HG03558 (cell line): ENCODE measurements around the gene BTBD9.
"Not testable (repeated sequence)": the region's sequence is repeated elsewhere in the genome, so short reads cannot be mapped to it uniquely, and the experiment has no call there.

ENCODE experiments used
- ATAC-seq: cut with Tn5 transposase; IDR thresholded peaks from one replicate; pipeline ENCODE4 v1.9.1; 2021; ENCODE audit warnings: moderate number of reproducible peaks; ENCODE audit not compliant: unreplicated experiment; ENCODE audit errors: extremely low read depth

The BTBD9 gene

GRCh38 chr6:38354905-38355304 is 284.8 kb downstream of the BTBD9 start:
- no peak for ATAC-seq

- no peak for ATAC-seq
Measured at GRCh38 chr6:38354037-38354381, 285.7 kb downstream of the BTBD9 start.

- ATAC-seq = no peak
Measured at GRCh38 chr6:38353310-38354036, 286.3 kb downstream of the BTBD9 start.

DNA sequence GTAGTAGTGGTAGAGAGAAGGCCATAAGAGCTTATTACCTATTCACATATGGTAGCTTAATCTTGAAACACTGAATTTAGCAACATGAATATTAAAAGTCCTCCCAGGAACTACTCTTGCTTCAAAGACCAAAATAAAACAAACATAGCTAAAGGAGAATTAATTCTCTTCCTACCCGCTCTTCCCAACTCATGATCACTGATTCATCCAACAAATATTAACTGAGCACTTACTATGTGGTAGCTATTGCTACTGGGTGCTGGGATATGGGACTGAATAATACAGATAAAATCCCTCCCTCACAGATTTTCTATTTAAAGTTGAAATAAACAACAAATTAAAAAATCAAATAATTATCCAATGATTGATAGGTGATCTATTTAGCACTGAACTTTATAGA is 287.1 kb downstream of the BTBD9 start:
- ATAC-seq = no peak

- no peak for ATAC-seq
Measured at GRCh38 chr6:38350942-38351341, 288.8 kb downstream of the BTBD9 start.

- no peak for ATAC-seq
Measured at GRCh38 chr6:38350220-38350619, 289.5 kb downstream of the BTBD9 start.

DNA sequence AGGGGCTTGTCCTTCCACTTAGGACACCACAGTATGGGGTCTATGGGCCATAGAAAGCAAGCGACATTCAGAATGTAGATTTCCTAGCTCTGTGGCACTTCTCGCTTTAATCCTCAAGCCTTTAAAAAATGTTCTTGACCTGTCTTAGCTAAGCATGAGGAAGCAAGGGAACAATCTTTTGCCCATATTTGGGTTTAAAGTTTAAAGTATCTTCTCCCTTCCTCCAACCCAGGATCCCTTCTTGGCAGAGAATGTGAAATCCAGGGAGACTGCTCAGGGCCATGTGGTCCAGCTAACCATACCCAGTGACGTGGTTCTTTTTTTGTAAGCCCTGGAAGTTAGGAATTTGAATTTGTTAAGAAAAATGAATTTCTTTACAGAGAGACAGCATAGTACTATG is 289.9 kb downstream of the BTBD9 start:
- no peak for ATAC-seq

- no peak for ATAC-seq
Measured at GRCh38 chr6:38349221-38349620, 290.5 kb downstream of the BTBD9 start.

GRCh38 chr6:38348371-38348770 is 291.4 kb downstream of the BTBD9 start:
- ATAC-seq = no peak

DNA sequence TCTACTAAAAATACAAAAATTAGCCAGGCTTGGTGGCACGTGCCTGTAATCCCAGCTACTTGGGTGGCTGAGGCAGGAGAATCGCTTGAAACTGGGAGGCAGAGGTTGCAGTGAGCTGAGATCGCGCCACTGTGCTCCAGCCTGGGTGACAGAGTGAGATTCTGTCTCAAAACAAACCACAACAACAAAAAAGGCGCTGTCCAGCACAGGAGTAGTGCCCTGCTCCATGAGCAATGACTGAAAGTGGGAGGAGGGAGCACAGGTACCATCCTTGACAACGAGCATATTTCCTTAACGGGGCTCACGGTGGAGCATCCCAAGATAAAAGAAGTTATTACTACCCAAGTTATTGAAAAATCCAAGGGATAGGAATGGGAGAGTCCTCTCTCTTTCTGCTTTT is 291.9 kb downstream of the BTBD9 start:
- ATAC-seq = not testable (repeated sequence)

DNA sequence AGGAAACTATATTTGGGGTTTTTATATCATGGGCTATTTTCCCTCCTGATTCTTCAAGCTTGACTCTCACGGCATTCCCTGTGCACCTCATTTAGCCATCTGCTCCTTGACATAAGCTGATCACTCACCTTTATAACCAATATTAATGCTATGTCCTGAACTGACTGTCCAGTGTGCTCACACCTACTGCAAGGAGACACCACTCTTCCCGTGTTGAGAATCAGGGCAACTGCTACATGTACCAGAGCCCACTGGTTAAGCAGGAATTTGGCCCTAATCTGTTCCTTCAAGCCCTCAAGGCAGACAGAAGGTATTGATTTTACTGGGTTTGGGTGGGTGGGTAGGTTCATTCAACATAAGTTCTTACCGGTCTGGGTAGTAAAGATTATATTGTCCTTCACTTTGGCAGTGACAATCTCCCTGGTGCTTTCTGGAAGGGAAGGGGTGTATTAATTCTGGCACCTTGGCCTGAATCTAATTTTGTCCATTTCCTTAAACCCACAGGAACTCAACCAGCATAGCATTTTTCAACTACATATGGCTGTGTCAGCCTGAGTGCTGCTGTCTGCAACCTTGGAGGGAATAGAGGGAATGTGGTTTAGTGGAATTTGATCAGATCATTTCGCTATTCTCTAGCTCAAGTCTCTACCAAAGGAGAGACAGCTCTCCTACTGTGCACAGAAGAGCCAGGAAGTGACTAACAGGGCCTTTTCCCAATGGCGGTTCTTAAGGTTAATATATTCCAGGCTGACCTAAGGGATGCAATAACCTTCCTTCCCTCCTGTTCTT is 293.2 kb downstream of the BTBD9 start:
- no peak for ATAC-seq

- no peak for ATAC-seq
Measured at GRCh38 chr6:38345586-38345985, 294.1 kb downstream of the BTBD9 start.

DNA sequence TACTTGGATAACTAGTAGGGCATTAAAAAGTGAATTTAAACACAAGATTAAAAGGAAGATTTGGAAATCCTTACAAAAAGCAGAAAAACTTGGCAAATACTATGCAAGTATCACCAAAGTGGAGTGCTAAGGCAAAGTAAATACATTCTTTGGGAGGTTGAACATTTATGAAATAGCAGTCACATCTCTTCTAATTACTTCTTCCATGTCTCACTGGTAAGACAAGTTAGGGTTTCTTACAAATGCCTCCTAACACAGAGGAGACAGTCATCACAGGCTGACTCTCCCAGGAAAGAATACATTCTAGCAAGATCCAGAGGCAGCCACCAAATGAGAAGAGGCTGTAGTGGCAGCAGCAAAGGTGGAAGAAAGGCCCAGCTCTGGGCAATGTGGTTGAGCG is 298.2 kb downstream of the BTBD9 start:
- no peak for ATAC-seq

DNA sequence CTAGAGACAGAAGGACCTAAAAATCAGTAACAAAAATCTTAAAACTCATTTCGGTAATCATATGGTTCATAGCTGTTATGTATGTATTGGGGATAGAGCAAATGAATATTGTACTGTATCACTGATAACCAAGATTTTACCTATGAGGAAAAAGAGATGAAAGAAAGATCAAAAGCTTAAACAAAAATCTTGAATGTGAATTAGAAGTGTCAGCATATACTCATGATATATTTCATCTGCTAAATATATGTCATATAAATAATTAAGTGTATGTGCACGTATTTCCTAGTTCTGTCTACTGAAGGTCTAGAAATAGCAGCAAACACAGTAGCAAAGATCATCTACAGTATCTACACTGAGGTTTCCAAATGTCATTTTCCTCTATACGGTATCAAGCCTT is 299.8 kb downstream of the BTBD9 start:
- no peak for ATAC-seq

- no peak for ATAC-seq
Measured at GRCh38 chr6:38337819-38338465, 301.8 kb downstream of the BTBD9 start.

DNA sequence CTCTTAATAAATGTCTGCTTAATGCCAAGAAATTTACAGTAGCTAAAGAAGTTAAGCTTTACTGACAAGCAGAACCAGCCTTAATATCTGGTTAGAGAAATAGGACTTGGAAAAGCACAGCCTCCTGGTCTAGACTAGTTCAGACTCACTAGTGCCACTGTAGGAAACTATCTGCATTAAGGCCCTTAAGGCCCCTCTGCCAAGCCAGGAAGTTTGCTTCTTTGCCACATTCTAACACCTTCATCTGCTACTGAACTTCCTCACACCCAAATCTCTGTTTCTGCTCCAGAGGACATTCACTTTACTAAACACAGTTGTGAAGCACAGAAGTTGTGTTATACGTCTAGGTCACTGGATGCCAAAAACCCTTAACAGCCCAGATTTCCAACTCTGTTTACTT is 302.8 kb downstream of the BTBD9 start:
- no peak for ATAC-seq

- no peak for ATAC-seq
Measured at GRCh38 chr6:38326837-38327236, 312.9 kb downstream of the BTBD9 start.

- ATAC-seq = no peak
Measured at GRCh38 chr6:38323216-38323615, 316.5 kb downstream of the BTBD9 start.

GRCh38 chr6:38322138-38322537 is 317.6 kb downstream of the BTBD9 start:
- ATAC-seq = no peak

GRCh38 chr6:38320843-38321242 is 318.9 kb downstream of the BTBD9 start:
- peak; percentile 37 for ATAC-seq

DNA sequence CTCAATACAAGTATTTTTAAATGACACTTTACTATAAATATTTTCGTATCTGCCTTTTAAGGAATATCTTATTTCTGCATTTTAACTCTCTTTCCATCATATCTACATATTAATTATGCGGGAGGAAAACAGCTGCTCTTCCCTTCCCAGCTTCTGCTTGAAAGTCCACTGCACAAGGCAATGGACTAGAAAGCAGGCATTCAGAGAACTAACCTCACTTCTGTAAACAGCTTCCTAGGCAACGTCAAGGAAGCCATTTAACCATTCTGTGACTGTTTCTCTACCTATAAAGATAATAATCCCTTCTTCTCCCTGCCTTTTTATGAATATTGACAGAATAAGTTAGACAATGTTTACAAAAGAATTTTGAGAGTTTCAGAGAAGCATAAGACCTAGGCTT is 319.4 kb downstream of the BTBD9 start:
- ATAC-seq = no peak
